HEK293T (cell line): ENCODE results near the gene MYZAP.

Source experiments
- ARNT ChIP-seq: fragments of 450-650 bp; IDR thresholded peaks from 2 replicates; pipeline ENCODE4 v1.6.1; 2017; ENCODE audit warnings: mild to moderate bottlenecking
- BHLHE40 ChIP-seq: fragments of 450-650 bp; IDR thresholded peaks from 2 replicates; pipeline ENCODE4 v1.6.1; 2016; ENCODE audit warnings: mild to moderate bottlenecking, moderate library complexity, borderline replicate concordance
- FOXA1 ChIP-seq: fragments of 450-650 bp; IDR thresholded peaks from 2 replicates; pipeline ENCODE4 v1.6.1; 2016; ENCODE audit warnings: mild to moderate bottlenecking
- FOXK2 ChIP-seq: fragments of 450-650 bp; IDR thresholded peaks from 2 replicates; pipeline ENCODE4 v1.6.1; 2016; ENCODE audit warnings: mild to moderate bottlenecking
- FOXM1 ChIP-seq: fragments of 450-650 bp; IDR thresholded peaks from 2 replicates; pipeline ENCODE4 v1.6.1; 2017; ENCODE audit warnings: mild to moderate bottlenecking, borderline replicate concordance
- HDGF ChIP-seq: fragments of 450-650 bp; IDR thresholded peaks from 2 replicates; pipeline ENCODE4 v1.6.1; 2017; ENCODE audit warnings: antibody characterized with exemption, borderline replicate concordance
- L3MBTL2 ChIP-seq: fragments of 450-650 bp; conservative IDR thresholded peaks from 2 replicates; pipeline ENCODE4 v1.6.1; 2016; ENCODE audit warnings: mild to moderate bottlenecking
- NFRKB ChIP-seq: fragments of 450-650 bp; IDR thresholded peaks from 2 replicates; pipeline ENCODE4 v1.6.1; 2016; ENCODE audit warnings: mild to moderate bottlenecking, moderate library complexity
- SP1 ChIP-seq: fragments of 450-650 bp; IDR thresholded peaks from 2 replicates; pipeline ENCODE4 v1.6.1; 2017
- TARDBP ChIP-seq: fragments of 450-650 bp; IDR thresholded peaks from 2 replicates; pipeline ENCODE4 v1.6.1; 2016
- ZNF384 ChIP-seq: fragments of 450-650 bp; IDR thresholded peaks from 2 replicates; pipeline ENCODE4 v1.6.1; 2016

GRCh38 chr15:57655809-57656208 lies 64.1 kb downstream of the MYZAP start:
- TF ChIP-seq TARDBP, result no peak
- no peak for TF ChIP-seq BHLHE40
- TF ChIP-seq SP1, result no peak
- no peak for TF ChIP-seq L3MBTL2
- no peak for TF ChIP-seq FOXM1
- TF ChIP-seq ARNT, result no peak
- no peak for TF ChIP-seq HDGF
- no peak for TF ChIP-seq ZNF384
- TF ChIP-seq FOXK2, result no peak
- TF ChIP-seq FOXA1, result no peak
- no peak for TF ChIP-seq NFRKB
